Fibroblast of upper back skin (primary cell): ENCODE measurements around the gene VAV3.
A peak's percentile ranks its signal among the peaks of the same experiment; 100 is the strongest.

Experiments
- DNase-seq: peaks from one replicate; pipeline ENCODE4 v3.0.0-alpha.2; 2013

The VAV3 gene

GRCh38 chr1:107622966-107623365 is 342.0 kb downstream of the VAV3 start:
- peak; percentile 78 for DNase-seq

- DNase-seq: no peak
Observed at GRCh38 chr1:107622535-107622934, 342.4 kb downstream of the VAV3 start.

- DNase-seq: no peak
Observed at GRCh38 chr1:107620753-107621152, 344.2 kb downstream of the VAV3 start.

- no peak for DNase-seq
Observed at GRCh38 chr1:107618539-107618938, 346.4 kb downstream of the VAV3 start.

- DNase-seq: no peak
Observed at GRCh38 chr1:107617921-107618320, 347.1 kb downstream of the VAV3 start.

GRCh38 chr1:107617456-107617855 is 347.5 kb downstream of the VAV3 start:
- no peak for DNase-seq

GRCh38 chr1:107609808-107610207 is 355.2 kb downstream of the VAV3 start:
- DNase-seq: no peak

- no peak for DNase-seq
Observed at GRCh38 chr1:107604825-107605224, 360.2 kb downstream of the VAV3 start.

GRCh38 chr1:107600607-107601160 is 364.3 kb downstream of the VAV3 start:
- DNase-seq: no peak

- no peak for DNase-seq
Observed at GRCh38 chr1:107599220-107599619, 365.8 kb downstream of the VAV3 start.

GRCh38 chr1:107597290-107597689 is 367.7 kb downstream of the VAV3 start:
- DNase-seq: no peak

- DNase-seq: peak; percentile 64
Observed at GRCh38 chr1:107594536-107594935, 370.4 kb downstream of the VAV3 start.

- DNase-seq: no peak
Observed at GRCh38 chr1:107593501-107594209, 371.3 kb downstream of the VAV3 start.

- no peak for DNase-seq
Observed at GRCh38 chr1:107590900-107591622, 373.9 kb downstream of the VAV3 start.

- no peak for DNase-seq
Observed at GRCh38 chr1:107590087-107590486, 374.9 kb downstream of the VAV3 start.

GRCh38 chr1:107588321-107588720 is 376.7 kb downstream of the VAV3 start:
- DNase-seq: no peak

GRCh38 chr1:107575226-107575625 is 389.8 kb downstream of the VAV3 start:
- no peak for DNase-seq

GRCh38 chr1:107574044-107574443 is 390.9 kb downstream of the VAV3 start:
- no peak for DNase-seq

GRCh38 chr1:107572674-107573211 is 392.2 kb downstream of the VAV3 start:
- DNase-seq: peak; percentile 92

GRCh38 chr1:107570768-107571167 is 394.2 kb downstream of the VAV3 start:
- DNase-seq: no peak

- no peak for DNase-seq
Observed at GRCh38 chr1:107563441-107563840, 401.5 kb downstream of the VAV3 start.

GRCh38 chr1:107559881-107560280 is 405.1 kb downstream of the VAV3 start:
- peak; percentile 42 for DNase-seq

- no peak for DNase-seq
Observed at GRCh38 chr1:107557095-107557494, 407.9 kb downstream of the VAV3 start.

GRCh38 chr1:107555578-107555977 is 409.4 kb downstream of the VAV3 start:
- DNase-seq: no peak
